OCI-M2 (cell line): ENCODE data around the gene TMEM117.

Source experiments
- DNase-seq: peaks from one replicate; lab custom pipeline; 2025; ENCODE audit not compliant: unreplicated experiment; lab: John Stamatoyannopoulos, UW

The TMEM117 gene

DNA sequence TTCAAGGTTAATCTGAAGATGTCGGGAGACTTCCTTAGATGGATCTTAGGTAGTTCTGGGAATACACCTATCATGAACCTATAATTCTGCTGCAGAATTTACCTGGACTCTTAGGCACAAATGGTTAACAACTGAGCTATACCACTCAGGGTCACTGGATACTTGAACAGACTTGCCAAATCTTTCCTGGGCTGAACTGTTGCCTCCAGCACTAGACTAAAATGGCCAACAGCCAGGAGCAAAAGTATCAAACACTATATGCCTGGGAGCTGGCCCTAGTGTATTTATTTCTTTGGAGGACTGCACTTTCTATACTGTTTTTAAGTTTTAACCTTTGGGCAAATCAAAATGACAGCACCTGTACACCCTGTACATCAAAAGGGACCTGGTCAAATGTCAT lies 252.8 kb downstream of the TMEM117 start:
- no peak for DNase-seq

DNA sequence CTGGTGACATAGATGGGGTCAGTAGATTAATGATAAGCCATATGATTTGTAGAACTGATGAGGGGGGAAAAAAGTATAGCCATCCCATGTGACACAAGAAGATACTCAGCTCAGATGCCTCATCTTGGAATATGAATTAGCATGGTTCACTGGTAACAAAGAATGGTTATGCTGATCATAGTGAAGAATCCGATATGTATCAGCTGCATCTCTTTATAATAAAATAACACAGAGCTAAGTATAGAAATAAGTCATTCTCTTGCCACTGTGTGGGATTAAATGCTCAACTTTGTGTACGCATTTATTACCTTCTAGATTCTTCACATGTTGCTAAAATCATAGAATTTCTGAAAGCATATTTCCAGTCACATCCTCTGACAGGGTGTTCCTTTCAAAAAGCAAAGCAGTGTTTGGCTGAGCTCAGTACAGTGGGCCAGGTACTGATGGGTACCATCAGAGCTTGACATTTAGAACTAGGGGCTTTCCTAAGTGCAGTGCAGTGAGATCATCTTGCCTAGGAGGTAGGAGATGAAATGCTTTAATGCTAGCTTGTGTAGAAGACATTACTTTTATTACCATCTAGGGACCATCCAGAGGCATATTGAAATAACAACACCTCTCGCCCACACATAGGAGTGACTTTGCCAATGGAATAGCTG lies 256.2 kb downstream of the TMEM117 start:
- DNase-seq: no peak

DNA sequence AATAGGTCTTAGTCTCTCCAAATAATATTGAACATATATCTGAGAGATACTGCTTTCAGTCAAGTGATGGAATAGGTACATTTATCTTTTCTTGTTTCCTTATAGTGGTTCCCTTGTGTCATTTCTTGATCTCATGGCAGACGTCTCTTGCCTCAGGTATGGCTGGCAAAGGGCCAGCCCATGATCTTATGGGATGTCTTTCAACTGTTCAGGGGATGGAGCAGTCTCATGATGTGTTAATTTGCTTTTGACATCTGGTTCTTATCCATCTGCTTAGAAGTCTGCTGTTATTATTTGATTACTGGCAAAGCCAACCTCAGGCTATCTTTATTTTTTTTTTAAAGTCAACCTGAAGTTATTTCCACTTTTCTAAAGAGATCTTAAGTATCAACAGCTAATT lies 262.9 kb downstream of the TMEM117 start:
- DNase-seq: no peak

DNA sequence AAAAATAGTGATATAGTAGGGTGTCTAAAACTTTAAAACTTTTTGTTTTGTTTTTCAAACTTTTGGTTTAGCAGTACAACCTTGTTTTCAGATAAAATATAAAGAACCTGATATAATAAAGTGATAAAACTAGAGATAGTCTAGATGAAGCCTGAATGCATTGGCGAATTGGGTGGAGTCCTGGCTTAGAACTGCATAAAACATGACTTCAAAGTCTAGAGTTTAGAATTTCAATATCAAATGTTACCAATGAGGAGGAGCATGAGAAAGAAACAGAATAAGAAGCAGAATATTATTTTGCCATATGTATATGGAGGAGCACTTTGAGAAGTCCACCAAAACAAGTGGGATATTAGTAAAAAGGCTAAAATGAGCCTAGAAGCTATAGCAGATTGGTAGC lies 263.6 kb downstream of the TMEM117 start:
- DNase-seq: no peak

DNA sequence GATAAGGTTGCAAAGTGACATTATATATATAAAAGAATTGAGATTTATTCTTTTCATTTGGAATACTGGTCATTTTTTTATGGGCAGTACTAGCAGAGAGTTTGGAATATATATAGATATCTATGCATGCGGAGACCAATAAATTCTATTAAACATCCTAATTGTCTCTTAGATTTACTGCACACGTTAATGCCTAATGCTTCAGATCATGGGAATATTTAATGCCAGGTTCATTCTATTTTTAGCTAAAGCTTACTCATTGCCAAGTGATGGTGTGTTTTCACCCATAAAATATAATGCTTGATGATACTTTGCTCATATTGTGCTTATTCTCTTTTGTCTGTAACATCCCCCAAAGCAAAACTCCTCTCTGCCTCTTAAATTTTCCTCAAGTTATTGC lies 264.4 kb downstream of the TMEM117 start:
- no peak for DNase-seq

DNA sequence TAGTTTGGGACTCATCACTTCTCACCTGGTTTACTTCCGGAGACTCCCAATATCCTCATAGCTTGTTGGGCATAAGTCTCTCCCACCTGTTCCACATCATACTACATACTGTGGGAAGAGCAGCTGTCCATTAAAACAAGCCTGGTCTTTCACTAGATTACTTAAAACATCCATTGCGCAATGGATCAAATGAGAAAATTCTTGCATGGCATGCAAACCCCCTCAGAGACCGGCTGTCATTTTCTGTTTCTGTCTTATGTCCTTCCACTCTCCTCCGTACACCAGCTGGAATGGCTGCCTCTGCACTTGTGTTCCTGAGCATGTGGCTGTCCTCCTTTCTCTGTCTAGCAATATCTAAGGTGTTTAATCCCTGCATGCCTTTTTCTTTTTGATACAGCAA lies 265.6 kb downstream of the TMEM117 start:
- no peak for DNase-seq

DNA sequence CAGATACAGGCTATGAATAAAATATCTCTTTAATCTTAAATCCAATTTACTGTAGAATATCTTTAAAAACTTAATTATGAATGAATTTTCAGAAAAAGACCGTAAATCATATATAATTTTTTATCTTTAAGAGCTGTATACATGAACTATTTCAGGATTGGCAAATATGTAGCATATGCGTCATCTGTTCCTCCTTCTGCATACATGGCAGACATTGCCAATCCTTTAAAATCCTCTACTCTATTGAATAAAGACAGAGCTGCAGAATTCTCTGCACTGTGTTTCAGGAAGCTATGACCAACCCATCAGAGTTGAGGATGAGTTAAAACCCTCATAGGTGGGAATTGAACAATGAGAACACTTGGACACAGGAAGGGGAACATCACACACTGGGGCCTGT lies 279.0 kb downstream of the TMEM117 start:
- no peak for DNase-seq

DNA sequence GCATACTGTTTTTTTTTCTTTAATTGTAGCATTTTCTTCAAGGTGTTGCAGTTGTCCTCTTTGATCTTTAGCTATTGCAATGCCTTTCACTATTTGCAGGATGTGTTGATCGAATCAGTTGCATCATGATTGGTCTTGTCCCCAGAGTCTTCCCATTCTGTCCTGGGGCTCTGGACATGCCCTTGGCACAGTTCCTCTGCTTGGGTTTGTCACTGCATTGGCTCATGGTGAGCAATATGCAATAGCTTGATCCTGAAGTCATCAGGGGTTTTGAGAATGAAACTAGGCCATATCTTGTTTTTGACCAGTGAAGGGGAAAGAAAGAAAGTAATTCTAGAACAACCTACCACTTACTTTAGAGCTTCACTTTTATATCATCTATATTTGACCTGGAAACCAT lies 281.5 kb downstream of the TMEM117 start:
- no peak for DNase-seq

DNA sequence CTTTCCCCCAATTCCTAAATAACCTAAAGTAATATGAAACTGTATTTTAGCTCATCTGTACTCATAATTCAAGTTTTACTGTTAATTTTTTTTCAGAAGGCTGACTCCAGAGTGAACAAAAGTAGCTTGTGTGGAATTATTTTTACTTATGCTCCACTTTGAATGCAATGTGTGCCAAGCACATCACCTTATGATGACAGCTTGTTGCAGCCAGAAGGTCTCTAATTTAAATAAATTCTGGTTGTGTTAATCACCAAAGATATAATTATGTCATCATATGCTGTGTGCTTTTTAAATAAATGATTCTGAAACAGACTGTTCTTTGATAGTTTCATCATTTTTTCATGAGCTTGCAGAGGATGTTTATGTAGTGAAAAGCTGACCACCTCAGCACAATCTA lies 283.1 kb downstream of the TMEM117 start:
- DNase-seq: no peak

DNA sequence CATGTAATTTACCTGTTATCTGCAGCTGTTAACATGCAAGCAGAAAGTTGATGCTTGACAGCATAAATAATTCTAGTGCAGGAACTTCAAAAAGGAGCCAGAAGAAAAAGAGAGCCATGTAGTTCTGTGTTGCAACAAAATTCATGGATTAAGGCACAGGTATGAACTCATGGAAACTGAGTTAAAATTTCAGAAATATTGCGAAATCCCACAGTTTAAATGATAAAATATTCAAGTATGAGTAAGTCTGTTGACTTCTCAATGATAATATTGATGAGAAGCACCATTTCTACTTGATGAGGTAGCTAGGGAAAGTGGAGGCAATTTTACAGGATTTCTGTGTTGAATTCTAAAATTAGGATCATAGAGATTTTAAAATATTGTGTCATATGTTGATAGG lies 290.9 kb downstream of the TMEM117 start:
- no peak for DNase-seq

DNA sequence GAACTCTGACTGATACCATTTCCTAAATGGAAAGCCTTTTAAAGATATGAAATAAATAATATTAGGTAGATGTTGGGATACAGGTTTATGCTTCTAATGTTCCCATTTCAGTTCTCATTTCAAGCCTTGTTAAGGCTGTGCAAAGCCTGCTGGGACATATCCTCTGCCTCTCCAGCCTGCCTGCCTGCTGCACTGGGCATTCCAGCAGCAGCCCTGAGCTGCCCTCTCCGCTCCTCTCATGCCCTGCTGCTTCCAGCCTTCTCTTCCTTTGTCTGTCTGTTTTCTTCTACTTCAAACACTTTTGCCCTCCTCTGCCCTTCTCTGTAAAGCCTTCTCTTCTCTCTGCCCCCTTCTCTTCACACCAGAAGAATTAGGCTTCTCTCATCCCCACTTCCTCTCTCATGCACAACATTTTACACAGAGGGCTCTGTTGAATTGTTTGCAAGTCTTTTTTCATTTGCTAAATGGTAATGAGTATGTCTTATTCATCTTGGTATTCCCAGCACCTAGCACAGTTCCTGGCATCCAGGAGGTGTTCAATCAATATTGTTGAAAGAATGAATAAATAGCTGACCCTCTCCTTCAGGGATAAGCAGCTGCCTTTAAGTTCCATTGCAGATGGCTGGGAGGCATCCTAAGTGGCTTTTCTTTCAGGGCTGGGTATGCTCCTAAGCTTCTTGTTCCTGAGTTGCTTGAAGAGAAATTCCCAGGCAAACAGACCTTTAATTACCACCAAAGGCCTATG lies 292.3 kb downstream of the TMEM117 start:
- no peak for DNase-seq

DNA sequence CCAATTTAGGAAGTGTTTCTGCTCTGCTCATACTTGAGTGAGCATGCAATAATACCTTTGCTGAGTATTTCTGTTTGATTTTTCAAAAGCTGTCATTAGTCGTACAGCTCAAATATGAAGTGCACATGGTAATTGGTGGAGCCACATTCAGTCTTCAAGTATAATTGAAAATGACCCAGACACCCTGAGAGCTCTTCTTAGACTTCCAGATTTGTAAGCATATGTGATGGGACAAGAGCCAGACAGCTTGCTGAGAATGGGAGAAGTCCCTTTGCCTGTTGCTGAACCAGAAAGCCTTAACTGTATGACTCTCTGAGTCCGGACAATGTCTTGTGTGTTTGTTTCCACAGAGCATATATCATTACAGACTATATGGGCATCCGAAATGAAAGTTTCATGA lies 307.3 kb downstream of the TMEM117 start:
- DNase-seq: no peak

DNA sequence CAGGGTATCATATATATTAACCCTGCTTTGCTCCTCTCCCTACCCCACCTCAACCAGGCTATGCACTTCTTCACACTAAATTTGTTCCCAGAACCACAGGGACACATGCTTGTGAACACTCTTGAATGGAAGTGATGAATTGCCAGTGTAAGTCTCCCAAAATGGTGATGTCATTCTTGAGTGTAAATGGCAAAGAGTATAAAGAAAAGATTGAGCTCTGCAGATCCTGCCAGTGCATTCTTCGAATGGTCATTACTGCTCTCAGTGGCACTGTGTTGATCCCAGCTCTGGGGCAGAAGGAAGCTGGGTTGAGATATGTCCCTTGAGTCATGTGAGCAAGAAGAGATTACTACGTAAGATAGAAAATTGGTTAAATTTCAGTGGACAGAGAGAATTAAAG lies 313.1 kb downstream of the TMEM117 start:
- no peak for DNase-seq

DNA sequence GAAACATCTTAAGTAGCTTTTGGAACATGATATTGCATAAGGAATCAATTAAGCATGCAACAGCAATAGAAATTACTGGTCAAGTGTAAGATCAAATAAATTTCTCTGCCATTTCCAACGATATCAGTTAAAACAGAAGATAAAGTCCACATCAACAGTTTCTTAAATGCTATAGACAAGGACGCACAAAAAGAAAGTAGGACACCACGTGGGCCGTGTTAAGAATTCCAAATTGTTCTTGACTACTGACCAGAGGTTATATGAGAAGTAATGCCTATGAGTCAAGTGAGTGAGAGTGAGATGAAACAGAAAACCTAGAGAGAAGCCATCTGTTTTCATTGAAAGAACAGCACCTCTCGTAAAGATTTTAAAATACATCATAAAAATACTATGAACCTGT lies 318.2 kb downstream of the TMEM117 start:
- no peak for DNase-seq

DNA sequence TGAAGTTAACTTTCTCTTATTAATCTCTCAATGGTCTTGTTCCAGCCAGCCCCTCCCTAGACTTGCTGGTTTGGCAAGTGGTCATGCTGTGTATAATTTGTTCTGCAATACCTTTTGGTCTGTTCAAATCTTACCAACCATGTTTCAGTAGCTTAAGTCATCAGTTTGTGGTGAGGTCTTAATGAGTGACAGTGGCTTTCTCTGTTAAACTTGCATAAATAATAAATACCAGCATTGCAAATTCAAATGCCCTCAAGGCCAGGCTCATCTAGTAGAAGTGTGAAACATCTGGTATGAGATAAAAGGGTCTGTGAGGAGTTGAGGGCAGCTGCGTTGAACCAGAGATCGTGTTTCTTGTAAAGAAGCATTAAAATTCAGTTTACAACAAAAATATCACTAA lies 319.5 kb downstream of the TMEM117 start:
- no peak for DNase-seq

DNA sequence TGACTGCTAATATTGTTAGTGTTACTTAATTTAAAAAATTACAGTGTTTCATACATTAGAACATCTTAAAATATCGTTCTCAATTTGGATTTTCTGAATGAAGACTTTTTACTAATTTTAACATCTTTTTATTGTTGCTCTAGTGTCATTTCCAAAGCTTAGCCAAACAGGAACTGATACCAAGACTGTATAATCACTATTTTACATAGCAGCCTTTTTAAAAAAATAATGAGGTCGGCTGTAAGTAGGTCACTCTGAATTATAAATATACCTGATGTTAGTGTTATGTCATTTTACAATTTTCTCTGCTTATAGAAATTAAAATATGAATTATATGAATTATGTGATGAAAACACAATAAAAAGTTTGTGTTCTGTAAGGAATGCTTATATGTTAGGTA lies 321.5 kb downstream of the TMEM117 start:
- DNase-seq: no peak

DNA sequence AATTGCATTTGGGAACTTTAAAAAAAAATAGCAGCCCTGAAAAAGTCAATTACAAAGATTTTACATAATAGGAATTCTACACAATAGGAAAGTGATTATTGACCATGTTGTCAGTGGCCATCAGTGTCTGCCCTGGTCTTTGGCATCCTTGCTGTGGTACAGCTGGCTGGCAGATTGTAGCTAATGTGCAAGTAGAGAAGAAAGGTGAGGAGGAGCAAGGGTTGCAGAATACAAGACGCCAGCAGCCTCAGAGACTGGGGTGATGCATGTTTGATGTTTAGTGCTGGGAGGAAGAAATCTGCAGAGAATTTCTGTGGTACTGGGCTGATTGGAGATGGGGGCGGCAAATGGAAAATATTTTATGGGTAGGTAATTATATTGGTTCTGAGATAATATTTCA lies 322.9 kb downstream of the TMEM117 start:
- DNase-seq: no peak

DNA sequence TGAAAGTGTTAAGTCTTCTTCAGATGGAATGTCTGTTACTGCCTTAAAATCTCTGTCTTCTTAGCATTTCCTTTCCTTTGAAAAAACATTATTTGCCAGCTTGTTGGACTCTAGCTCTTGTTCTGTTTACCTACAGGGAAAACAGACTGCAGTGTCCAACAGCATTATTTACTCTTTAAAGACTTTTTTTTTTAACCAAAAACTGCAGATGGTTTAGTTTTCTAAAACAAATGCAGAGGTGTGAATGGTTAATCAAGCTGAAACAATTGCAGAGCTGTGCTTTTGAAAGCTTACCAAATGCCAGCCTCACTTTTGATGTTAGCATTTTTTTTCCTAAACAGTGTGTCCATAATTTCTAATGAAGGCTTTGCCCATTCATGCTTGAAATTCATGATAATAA lies 323.3 kb downstream of the TMEM117 start:
- DNase-seq: no peak

DNA sequence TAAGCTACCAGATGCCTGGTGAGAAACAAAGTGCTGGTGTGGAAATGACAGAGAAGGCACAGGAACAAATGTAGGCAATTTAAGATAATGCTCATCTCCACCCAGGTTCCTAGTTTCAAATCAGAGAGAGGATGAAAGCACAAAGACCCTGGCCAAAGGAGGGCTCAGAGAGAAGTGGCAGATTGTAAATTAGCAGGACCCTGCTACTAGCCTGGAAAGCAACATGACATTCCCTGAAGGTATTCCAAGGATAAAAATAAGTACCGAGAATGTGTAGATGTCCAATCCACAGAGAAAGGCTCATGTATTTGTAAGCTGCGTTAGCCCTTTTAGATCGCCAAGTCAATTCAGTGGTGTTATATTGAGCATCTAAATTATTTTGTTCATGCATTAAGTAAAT lies 324.0 kb downstream of the TMEM117 start:
- no peak for DNase-seq

DNA sequence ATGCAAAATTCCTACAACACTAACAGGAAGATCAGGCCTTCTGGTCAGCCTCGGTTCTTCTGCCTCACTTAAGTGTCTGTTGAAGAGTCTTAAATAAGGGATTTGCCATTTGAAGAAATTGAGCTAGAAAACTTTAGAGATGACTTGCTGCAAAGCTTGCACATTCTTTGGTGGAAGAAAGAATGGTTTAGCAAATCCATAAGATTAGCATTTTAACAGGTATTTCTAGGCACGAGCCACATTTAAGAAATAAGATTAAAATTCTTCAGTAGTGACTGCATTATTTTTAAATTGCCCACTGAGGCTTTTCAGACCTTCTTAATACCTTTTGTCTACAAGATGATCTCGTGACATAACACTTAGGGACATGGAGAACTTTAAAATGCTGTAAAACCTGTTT lies 327.1 kb downstream of the TMEM117 start:
- no peak for DNase-seq

DNA sequence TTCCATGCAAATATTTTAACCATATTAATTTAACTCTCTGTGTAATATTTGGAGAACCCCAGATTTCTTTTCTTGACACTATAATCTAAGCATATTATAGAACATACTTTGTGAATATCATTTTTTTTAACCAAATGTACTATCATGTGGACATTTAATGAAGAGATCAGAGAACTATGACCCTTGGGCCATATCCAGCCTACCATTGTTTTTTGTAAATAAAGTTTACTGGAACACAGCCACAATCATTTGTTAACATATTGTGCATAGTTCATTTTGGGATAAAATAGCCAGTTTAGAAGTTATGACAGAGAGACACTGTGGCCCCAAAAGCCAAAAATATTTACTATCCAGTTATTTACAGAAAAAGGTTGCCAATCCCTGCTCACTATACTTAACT lies 338.2 kb downstream of the TMEM117 start:
- no peak for DNase-seq

DNA sequence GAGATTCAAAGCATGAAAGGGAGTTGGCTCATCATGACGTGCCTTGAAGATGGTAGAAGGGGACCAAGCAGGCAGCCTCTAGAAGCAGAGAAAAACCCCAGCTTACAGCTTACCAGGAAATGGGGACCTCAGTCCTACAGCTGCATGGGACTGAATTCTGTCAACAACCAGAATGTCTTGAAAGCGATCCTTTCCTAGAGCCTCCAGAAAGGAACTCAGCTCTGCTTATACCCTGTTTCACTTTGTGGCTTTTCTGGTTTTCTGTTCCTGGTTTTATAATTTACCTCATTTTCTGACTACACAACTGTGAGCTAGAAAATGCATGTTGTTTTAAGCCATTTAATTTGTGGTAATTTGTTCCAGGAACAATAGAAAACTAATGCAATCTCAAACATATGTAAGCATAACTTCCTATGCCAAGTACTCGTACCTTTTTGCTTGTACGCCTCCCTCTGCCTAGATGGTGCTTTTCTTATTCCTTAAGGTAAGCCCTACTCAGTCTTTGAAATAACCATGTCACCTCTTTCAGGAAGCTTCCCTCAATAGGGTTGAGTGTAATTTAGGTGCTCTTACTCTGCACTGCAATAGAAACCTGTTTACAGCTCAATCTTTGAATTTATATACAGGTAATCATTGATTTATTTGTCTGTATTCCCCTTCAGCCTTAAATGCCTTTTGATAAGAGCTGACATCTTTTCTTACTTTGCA lies 348.8 kb downstream of the TMEM117 start:
- DNase-seq: no peak
